ENCODE results near the gene SLC2A5. TPM values are rescaled to one million over a fixed set of nuclear protein-coding genes. Genes with fewer than 3 reads are reported as not detected.

Gene SLC2A5
- total RNA-seq, 6 experiments from 2014 or later: 0.10 to 0.83 (median 0.18) TPM; not detected in 1

DNA sequence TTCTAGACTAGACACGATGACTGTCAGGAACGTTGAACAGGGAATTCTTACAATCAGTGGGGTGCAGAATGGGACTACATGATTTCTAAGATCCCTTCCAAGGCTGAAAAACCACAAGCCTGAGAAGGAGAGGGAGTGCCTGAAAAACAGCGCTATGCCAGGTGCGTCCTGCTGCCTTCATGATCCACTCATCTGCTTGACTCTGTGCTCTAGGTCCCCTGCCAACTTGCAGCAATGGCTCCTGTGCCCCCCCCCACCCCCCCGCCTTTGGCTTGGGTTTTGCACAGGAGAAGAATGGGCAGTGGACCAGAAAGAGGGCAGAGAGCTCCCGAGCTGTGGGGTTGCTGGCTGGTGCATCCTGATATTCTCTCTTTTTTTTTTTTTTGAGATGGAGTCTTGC, 49.1 kb downstream of the SLC2A5 start:
- DNase-seq: no peak
- peaks cover 32% of the 10 kb centered on the region for H3K27me3 Mint-ChIP-seq (ENCODE audit: insufficient read depth)
- no peaks in the 10 kb centered on the region for H3K36me3 Mint-ChIP-seq (ENCODE audit: low read depth)
- no peak for TF ChIP-seq CTCF (IDR thresholded peaks at IDR 0.05)
- no peak overlapping the region for H3K27ac Mint-ChIP-seq
- H3K4me1 Mint-ChIP-seq (ENCODE audit: low read depth): no peaks in the 10 kb centered on the region
- H3K4me3 Mint-ChIP-seq: no peak overlapping the region
- no peaks in the 10 kb centered on the region for H3K9me3 Mint-ChIP-seq

GRCh38 chr1:9019896-9020295, 49.5 kb downstream of the SLC2A5 start:
- no peak for TF ChIP-seq CTCF (IDR thresholded peaks at IDR 0.05)
- Mint-ChIP-seq H3K4me3 (no peak overlapping the region), H3K27ac (no peak overlapping the region), H3K27me3 (ENCODE audit: insufficient read depth) (peaks cover 32% of the 10 kb centered on the region), H3K36me3 (ENCODE audit: low read depth) (no peaks in the 10 kb centered on the region), H3K4me1 (ENCODE audit: low read depth) (no peaks in the 10 kb centered on the region), H3K9me3 (no peaks in the 10 kb centered on the region)
- DNase-seq: no peak

DNA sequence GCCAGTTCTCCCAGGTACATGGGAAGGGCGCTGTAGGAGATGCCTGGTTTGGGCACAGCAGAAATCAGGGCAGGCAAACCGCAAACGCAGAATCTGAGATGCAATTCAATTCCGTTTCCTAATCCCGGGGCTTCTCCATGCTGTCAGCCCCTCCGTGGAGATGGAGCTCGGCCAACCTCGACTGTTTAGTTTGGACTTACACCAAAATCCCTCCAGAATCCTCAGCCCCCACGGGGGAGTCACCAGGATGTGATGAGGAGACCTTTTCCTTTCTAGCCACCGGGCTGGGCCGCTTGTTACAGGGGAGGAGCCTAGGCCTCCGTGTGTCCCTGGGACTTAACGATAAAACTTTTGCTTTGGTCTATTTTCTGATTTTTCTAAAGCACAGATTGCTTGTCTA, 51.1 kb downstream of the SLC2A5 start:
- Mint-ChIP-seq H3K4me3 (no peak overlapping the region), H3K4me1 (ENCODE audit: low read depth) (no peaks in the 10 kb centered on the region), H3K36me3 (ENCODE audit: low read depth) (no peaks in the 10 kb centered on the region), H3K27ac (no peak overlapping the region), H3K27me3 (ENCODE audit: insufficient read depth) (peaks cover 33% of the 10 kb centered on the region), H3K9me3 (no peaks in the 10 kb centered on the region)
- DNase-seq: no peak
- no peak for TF ChIP-seq CTCF (IDR thresholded peaks at IDR 0.05)

DNA sequence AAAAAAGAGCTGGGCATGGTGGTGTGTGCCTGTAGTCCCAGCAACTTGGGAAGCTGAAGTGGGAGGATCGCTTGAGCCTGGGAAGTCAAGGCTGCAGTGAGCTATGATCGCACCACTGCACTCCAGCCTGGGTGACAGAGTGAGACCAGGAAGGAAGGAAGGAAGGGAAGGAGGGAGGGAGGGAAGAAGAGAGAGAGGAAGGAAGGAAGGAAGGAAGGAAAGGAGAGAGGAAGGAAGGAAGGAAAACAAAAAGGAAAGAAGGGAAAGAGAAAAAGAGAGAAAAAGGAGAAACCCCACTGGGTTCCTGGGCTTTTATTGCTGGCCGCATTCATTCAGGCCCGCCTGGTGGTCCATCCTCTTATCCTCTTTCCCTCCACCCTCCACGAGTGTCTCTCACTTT, 53.0 kb downstream of the SLC2A5 start:
- H3K36me3 Mint-ChIP-seq (ENCODE audit: low read depth): no peaks in the 10 kb centered on the region
- no peak for DNase-seq
- H3K4me3 Mint-ChIP-seq: no peak overlapping the region
- H3K27ac Mint-ChIP-seq: no peak overlapping the region
- H3K4me1 Mint-ChIP-seq (ENCODE audit: low read depth): 0 out of 2 replicates have a peak, but pooled peaks cover 6% of the 10 kb centered on the region
- no peaks in the 10 kb centered on the region for H3K9me3 Mint-ChIP-seq
- no peak for TF ChIP-seq CTCF (IDR thresholded peaks at IDR 0.05)
- peaks cover 31% of the 10 kb centered on the region for H3K27me3 Mint-ChIP-seq (ENCODE audit: insufficient read depth)

- DNase-seq: no peak
- H3K36me3 Mint-ChIP-seq (ENCODE audit: low read depth): no peaks in the 10 kb centered on the region
- H3K27me3 Mint-ChIP-seq (ENCODE audit: insufficient read depth): peaks cover 24% of the 10 kb centered on the region
- H3K27ac Mint-ChIP-seq: no peak overlapping the region
- H3K9me3 Mint-ChIP-seq: no peaks in the 10 kb centered on the region
- 0 out of 2 replicates have a peak, but pooled peaks cover 6% of the 10 kb centered on the region for H3K4me1 Mint-ChIP-seq (ENCODE audit: low read depth)
- no peak overlapping the region for H3K4me3 Mint-ChIP-seq
- no peak for TF ChIP-seq CTCF (IDR thresholded peaks at IDR 0.05)
Measured at GRCh38 chr1:9014475-9015375, 54.7 kb downstream of the SLC2A5 start.

All from HFFc6 (cell line).